GM18867 (cell line): Measurements from ENCODE around the gene CDC23.
"Not testable (repeated sequence)": the region's sequence is repeated elsewhere in the genome, so short reads cannot be mapped to it uniquely, and the experiment has no call there.

Experiments used
- ATAC-seq: cut with Tn5 transposase; IDR thresholded peaks from one replicate; pipeline ENCODE4 v1.9.1; 2021; ENCODE audit warnings: mild to moderate bottlenecking, moderate library complexity; ENCODE audit not compliant: unreplicated experiment

Gene CDC23

DNA sequence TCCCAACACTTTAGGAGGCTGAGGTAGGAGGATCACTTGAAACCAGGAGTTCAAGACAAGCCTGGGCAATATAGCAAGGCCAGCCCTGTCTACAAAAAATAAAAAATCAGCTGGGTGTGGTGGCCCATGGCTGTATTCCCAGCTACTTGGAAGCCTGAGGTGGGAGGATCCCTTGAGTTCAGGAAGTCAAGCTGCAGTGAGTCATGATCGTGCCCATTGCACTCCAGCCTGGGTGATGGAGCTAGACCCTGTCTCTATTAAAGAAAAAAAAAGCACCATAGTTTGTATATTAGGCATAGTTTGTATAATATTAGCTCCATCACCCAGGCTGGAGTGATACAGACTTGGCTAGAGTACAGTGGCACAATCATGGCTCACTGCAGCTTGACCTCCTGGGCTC, 64.3 kb downstream of the CDC23 start:
- no peak for ATAC-seq

DNA sequence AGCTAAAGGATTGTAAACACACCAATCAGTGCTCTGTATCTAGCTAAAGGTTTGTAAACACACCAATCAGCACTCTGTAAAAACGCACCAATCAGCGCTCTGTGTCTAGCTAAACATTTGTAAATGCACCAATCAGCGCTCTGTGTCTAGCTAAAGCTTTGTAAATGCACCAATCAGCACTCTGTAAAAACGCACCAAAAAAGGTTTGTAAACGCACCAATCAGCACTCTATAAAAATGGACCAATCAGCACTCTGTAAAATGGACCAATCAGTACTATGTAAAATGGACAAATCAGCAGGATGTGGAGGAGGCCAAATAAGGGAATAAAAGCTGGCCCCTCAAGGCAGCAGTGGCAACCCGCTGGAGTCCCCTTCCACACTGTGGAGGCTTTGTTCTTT, 69.5 kb downstream of the CDC23 start:
- ATAC-seq, result not testable (repeated sequence)

DNA sequence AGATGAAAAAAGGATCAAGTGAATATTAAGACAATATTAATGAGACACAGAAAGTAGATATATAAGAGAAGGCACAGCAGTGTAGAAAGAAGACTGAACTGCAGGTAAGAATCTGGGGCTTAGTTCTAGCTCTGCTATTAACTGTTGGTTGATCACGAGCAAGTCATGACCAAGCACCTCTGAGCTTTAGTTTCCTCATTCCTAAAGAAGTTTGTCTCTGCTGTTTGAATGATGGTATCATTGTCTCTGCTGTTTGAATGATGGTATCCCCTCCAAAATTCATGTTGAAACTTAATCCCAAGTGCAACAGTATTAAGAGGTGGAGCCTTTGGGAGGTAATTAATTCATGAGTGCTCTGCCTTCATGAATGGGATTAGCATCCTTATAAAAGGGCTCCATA, 71.4 kb downstream of the CDC23 start:
- no peak for ATAC-seq

DNA sequence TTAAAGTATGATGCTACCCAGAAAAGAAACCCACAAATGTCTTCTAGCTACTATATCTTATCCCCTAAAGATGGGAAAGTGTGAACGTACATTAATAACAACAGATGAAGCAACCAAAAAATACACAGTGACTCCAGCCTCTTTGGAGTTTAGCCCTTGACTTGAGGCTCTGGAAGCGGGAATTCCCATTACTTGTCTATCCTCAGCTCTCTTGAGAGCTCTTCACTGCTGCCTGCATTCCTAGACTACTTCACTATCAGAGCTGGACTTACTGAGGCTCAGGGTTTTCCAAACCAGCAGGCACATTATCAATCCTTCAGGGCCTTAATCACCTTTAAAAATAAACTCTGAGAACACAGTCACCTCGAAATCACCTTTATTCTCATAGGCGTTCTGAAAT, 72.9 kb downstream of the CDC23 start:
- no peak for ATAC-seq

DNA sequence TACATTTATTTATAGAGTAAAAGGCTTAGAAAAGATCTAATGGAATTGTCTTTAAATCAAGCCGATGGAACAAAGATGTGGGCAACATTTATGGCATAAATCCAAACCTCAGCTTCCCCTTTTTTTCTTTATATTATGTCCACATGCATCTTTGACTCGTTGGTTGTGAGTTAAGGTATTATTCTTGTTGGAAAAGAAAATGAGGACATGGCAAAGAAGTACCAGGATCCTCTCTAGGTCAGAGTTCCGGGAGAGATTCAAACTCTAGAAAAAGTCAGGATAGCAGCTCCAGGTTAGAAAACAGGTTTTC, 73.4 kb downstream of the CDC23 start:
- ATAC-seq, result no peak

DNA sequence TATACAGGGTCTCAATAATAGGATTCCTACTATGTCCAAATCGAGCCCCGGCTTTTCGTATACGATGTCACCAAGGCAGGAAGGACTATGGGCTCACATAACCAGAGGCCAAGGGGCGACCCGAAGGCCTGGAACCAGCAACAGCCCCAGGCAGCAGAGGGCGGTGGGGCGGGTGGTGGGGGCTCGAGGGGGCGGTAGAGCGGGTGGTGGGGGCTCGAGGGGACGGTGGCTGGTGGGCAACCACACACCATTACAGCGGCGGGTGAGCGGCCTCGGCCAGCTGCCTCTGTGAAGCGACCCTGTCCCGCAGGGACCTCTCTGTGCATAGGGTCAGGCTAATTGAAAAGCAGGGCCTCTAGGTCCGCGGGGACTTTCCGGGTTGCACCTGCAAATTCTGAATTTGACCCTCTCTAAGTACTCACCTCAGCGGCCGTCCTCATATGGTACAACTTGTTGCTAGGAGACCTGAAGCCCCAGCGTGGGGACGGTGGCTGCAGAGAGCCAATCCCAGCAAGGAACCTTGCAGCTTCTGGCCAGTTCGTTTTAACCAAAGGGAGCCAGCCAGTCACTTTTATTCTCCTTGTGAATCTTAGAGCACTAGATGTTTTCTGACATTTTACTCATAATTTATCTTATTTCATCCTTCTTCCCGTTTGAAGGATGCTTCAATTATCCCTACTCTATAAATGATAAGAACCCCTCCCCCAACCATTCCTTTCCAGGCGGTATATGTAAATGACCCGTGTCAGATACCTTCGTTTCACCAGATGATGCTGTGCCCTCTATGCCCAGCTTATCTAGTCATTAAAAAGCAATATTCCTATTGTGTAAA, 74.0 kb downstream of the CDC23 start, which contains the start of gene NME5:
NME5 (minus strand) TSS at position 480 of the 832 bp plus-strand sequence. CDS start 648 bp downstream, outside the sequence.
- no peak for ATAC-seq
